SU-DHL-6 (cell line): ENCODE measurements around the gene PPP1R3C.

Source experiments
- H2AFZ ChIP-seq: fragments of 200-600 bp; sonication (generic); 2 replicates; pipeline ENCODE4 v1.6.1; 2014; ENCODE audit warnings: low read depth, mild to moderate bottlenecking, moderate library complexity, mixed read lengths, antibody characterized with exemption, low read length; ENCODE audit not compliant: severe bottlenecking
- H3F3A ChIP-seq: fragments of 200-600 bp; shearing (Covaris generic); 2 replicates; pipeline ENCODE4 v1.6.0; 2016; ENCODE audit warnings: antibody characterized with exemption, mild to moderate bottlenecking; ENCODE audit not compliant: insufficient read depth
- H3K27ac ChIP-seq: fragments of 200-600 bp; sonication (generic); 2 replicates; pipeline ENCODE4 v1.5.1; 2016; ENCODE audit warnings: low read depth, mild to moderate bottlenecking, low read length, moderate library complexity, mixed read lengths
- H3K27me3 ChIP-seq: fragments of 200-600 bp; sonication (generic), shearing (Covaris generic); 2 replicates; pipeline ENCODE4 v1.6.0; 2014; ENCODE audit warnings: mild to moderate bottlenecking, low read length
- H3K36me3 ChIP-seq: fragments of 200-600 bp; sonication (generic); 2 replicates; pipeline ENCODE4 v1.6.1; 2014; ENCODE audit warnings: mild to moderate bottlenecking, low read length, mixed read lengths
- H3K4me2 ChIP-seq: fragments of 300-600, 200-600 bp; shearing (Covaris generic), sonication (generic); 2 replicates; pipeline ENCODE4 v1.6.0; 2014; ENCODE audit warnings: low read length, low read depth, mild to moderate bottlenecking; ENCODE audit not compliant: poor library complexity, severe bottlenecking
- H3K4me3 ChIP-seq: fragments of 200-600 bp; sonication (generic); 2 replicates; pipeline ENCODE4 v1.5.1; 2014; ENCODE audit warnings: antibody characterized with exemption, low read length, mild to moderate bottlenecking, mixed read lengths; ENCODE audit not compliant: insufficient read depth, poor library complexity, severe bottlenecking
- H3K79me2 ChIP-seq: fragments of 200-600 bp; sonication (generic); 2 replicates; pipeline ENCODE4 v1.6.1; 2014; ENCODE audit warnings: mild to moderate bottlenecking, low read length, moderate library complexity; ENCODE audit not compliant: insufficient read depth
- H3K9ac ChIP-seq: fragments of 200-600 bp; sonication (generic); 2 replicates; pipeline ENCODE4 v1.7.0; 2014; ENCODE audit warnings: mild to moderate bottlenecking, low read length
- H3K9me2 ChIP-seq: fragments of 200-600 bp; sonication (generic); replicated peaks from 2 replicates; pipeline ENCODE4 v1.6.1; 2014; ENCODE audit warnings: low read length; ENCODE audit not compliant: insufficient read depth
- H3K9me3 ChIP-seq: fragments of 200-600 bp; sonication (generic); 2 replicates; pipeline ENCODE4 v1.6.1; 2014; ENCODE audit warnings: low read length, mixed read lengths; ENCODE audit not compliant: insufficient read depth
- H4K20me1 ChIP-seq: fragments of 200-600 bp; sonication (generic); 2 replicates; pipeline ENCODE4 v1.6.1; 2014; ENCODE audit warnings: low read depth, mild to moderate bottlenecking, antibody characterized with exemption, low read length, moderate library complexity, mixed read lengths
- CTCF ChIP-seq: fragments of 200-600 bp; sonication (generic); IDR thresholded peaks from one replicate; pipeline ENCODE4 v1.5.1; 2017; ENCODE audit warnings: antibody characterized with exemption, mild to moderate bottlenecking, low read length, moderate library complexity; ENCODE audit not compliant: insufficient read depth, poor library complexity, severe bottlenecking
- EZH2phosphoT487 ChIP-seq: fragments of 200-600 bp; sonication (generic), shearing (Covaris generic); conservative IDR thresholded peaks from 2 replicates; pipeline ENCODE4 v1.6.1; 2018; ENCODE audit warnings: mild to moderate bottlenecking, antibody characterized with exemption, low read length, moderate library complexity, mixed read lengths

The PPP1R3C gene

GRCh38 chr10:91610919-91611318, 22.0 kb downstream of the PPP1R3C start:
- Histone ChIP-seq H2AFZ (no peak overlapping the region), H3K36me3 (no peaks in the 10 kb centered on the region), H3K79me2 (no peaks in the 10 kb centered on the region), H4K20me1 (no peaks in the 10 kb centered on the region), H3F3A (no peaks in the 10 kb centered on the region), H3K4me2 (no peak overlapping the region), H3K27me3 (no peaks in the 10 kb centered on the region), H3K4me3 (no peak overlapping the region), H3K9ac (no peak overlapping the region), H3K27ac (no peak overlapping the region), H3K9me3 (no peaks in the 10 kb centered on the region), H3K9me2 (no peaks in the 10 kb centered on the region)
- TF ChIP-seq EZH2phosphoT487 (no peak), CTCF (no peak)

- Histone ChIP-seq H3K27me3 (no peaks in the 10 kb centered on the region), H3K4me3 (no peak overlapping the region), H3K79me2 (no peaks in the 10 kb centered on the region), H4K20me1 (no peaks in the 10 kb centered on the region), H3K9me3 (0 out of 2 replicates have a peak, but pooled peaks cover 3% of the 10 kb centered on the region), H3K36me3 (no peaks in the 10 kb centered on the region), H3K9me2 (no peaks in the 10 kb centered on the region), H3K27ac (no peak overlapping the region), H2AFZ (no peak overlapping the region), H3K9ac (no peak overlapping the region), H3F3A (no peaks in the 10 kb centered on the region), H3K4me2 (no peak overlapping the region)
- TF ChIP-seq CTCF (no peak), EZH2phosphoT487 (no peak)
Measured at GRCh38 chr10:91610444-91610843, 22.4 kb downstream of the PPP1R3C start.

GRCh38 chr10:91607646-91608403, 25.0 kb downstream of the PPP1R3C start:
- H3K4me2 ChIP-seq = no peak overlapping the region
- TF ChIP-seq CTCF = no peak
- TF ChIP-seq EZH2phosphoT487 = no peak
- H3K27ac ChIP-seq = no peak overlapping the region

More at GRCh38 chr10:91607646-91608403, 25.0 kb downstream of the PPP1R3C start:
- Histone ChIP-seq H3K9me3 (0 out of 2 replicates have a peak, but pooled peaks cover 4% of the 10 kb centered on the region), H3K9me2 (no peaks in the 10 kb centered on the region), H3K27me3 (no peaks in the 10 kb centered on the region), H4K20me1 (no peaks in the 10 kb centered on the region), H3K4me3 (no peak overlapping the region), H3F3A (no peaks in the 10 kb centered on the region), H3K9ac (no peak overlapping the region), H3K36me3 (no peaks in the 10 kb centered on the region), H3K79me2 (no peaks in the 10 kb centered on the region), H2AFZ (no peak overlapping the region)
